B cell (primary cell): ENCODE measurements around the gene ANK3. TPM values are rescaled to one million over a fixed set of nuclear protein-coding genes. Genes with fewer than 3 reads are reported as not detected.

ENCODE experiments used
- ATAC-seq: fragments of 200-7000 bp; cut with Tn5 transposase; one replicate; pipeline ENCODE4 v1.10.0; 2021; ENCODE audit warnings: low read depth, mild to moderate bottlenecking, moderate number of reproducible peaks, moderate library complexity
- CTCF ChIA-PET: fragments of 350-600 bp; sonication (Branson Sonifier 250); formaldehyde crosslinking; loops from one replicate; lab custom pipeline; 2021; ENCODE audit warnings: antibody characterized with exemption, inconsistent platforms; lab: Charles Lee
- POLR2A ChIA-PET: fragments of 350-600 bp; sonication (Branson Sonifier 250); formaldehyde crosslinking; loops from one replicate; lab custom pipeline; 2021; ENCODE audit warnings: antibody characterized with exemption; lab: Charles Lee
- DNase-seq: peaks from one replicate; pipeline ENCODE4 v3.0.0; 2013
- H2AFZ ChIP-seq: 2 replicates; pipeline ENCODE4 v1.6.1; 2012; ENCODE audit warnings: mild to moderate bottlenecking, low read depth, low read length; ENCODE audit not compliant: insufficient read depth, poor library complexity, severe bottlenecking
- H3K27ac ChIP-seq, 2 donors: 1 replicate in 1 of 2; 2 replicates in 1 of 2; pipeline ENCODE4 v1.5.1; 2012 to 2013; ENCODE audit warnings: low read length in 2 of 2, mild to moderate bottlenecking in 2 of 2, moderate library complexity in 1 of 2
- H3K27me3 ChIP-seq, 4 experiments: fragments of 200-600 bp in 1 of 4; sonication (generic) in 1 of 4; replicated peaks in 1 of 4; 1 replicate in 2 of 4; 2 replicates in 2 of 4; pipeline versions ENCODE4 v1.6.1 to v1.7.0; 2013 to 2016; ENCODE audit warnings: low read length in 3 of 4, mild to moderate bottlenecking in 2 of 4, mixed read lengths in 1 of 4, moderate library complexity in 1 of 4; ENCODE audit not compliant: insufficient read depth in 4 of 4, control insufficient read depth in 3 of 4; ENCODE audit errors: control extremely low read depth in 1 of 4
- H3K36me3 ChIP-seq, 2 experiments: replicated peaks in 1 of 2; 1 replicate in 1 of 2; 2 replicates in 1 of 2; pipeline versions ENCODE4 v1.6.1 to v1.7.1; 2013; ENCODE audit warnings: low read length in 1 of 2; ENCODE audit not compliant: insufficient read depth in 2 of 2, control insufficient read depth in 1 of 2; ENCODE audit errors: control extremely low read depth in 1 of 2, extremely low read depth in 1 of 2
- H3K4me1 ChIP-seq, 2 donors: fragments of 200-600 bp in 1 of 2; sonication (generic) in 1 of 2; 1 replicate in 1 of 2; 2 replicates in 1 of 2; pipeline versions ENCODE4 v1.5.1 to v1.6.1; 2013 to 2017; ENCODE audit warnings: low read length in 2 of 2; ENCODE audit not compliant: control insufficient read depth in 2 of 2, insufficient read depth in 2 of 2
- H3K4me2 ChIP-seq: replicated peaks from 2 replicates; pipeline ENCODE3; 2012; ENCODE audit warnings: mild to moderate bottlenecking, low read depth, low read length; ENCODE audit not compliant: poor library complexity, severe bottlenecking
- H3K4me3 ChIP-seq, 5 experiments: fragments of 200-600 bp in 1 of 5; sonication (generic) in 1 of 5; 1 replicate in 3 of 5; 2 replicates in 2 of 5; pipeline versions ENCODE4 v1.5.1 to v1.7.0; 2011 to 2016; ENCODE audit warnings: low read length in 4 of 5, mild to moderate bottlenecking in 4 of 5, low read depth in 2 of 5, control low read depth in 1 of 5, moderate library complexity in 1 of 5; ENCODE audit not compliant: insufficient read depth in 1 of 5; ENCODE audit errors: control extremely low read depth in 1 of 5, extremely low read depth in 1 of 5
- H3K79me2 ChIP-seq: fragments of 200-600 bp; sonication (generic); one replicate; pipeline ENCODE4 v1.6.0; 2016; ENCODE audit warnings: low read length; ENCODE audit not compliant: control insufficient read depth, insufficient read depth
- H3K9ac ChIP-seq: fragments of 200-600 bp; sonication (generic); 2 replicates; pipeline ENCODE4 v1.6.1; 2017; ENCODE audit warnings: mild to moderate bottlenecking, low read length, moderate library complexity
- H3K9me3 ChIP-seq, 3 donors: one replicate each; pipeline versions ENCODE4 v1.6.1 to v1.7.1; 2013; ENCODE audit warnings: low read length in 2 of 3; ENCODE audit not compliant: control insufficient read depth in 2 of 3, insufficient read depth in 1 of 3; ENCODE audit errors: control extremely low read depth in 1 of 3
- H4K20me1 ChIP-seq: 2 replicates; pipeline ENCODE4 v1.6.0; 2012; ENCODE audit warnings: mild to moderate bottlenecking, low read length; ENCODE audit not compliant: insufficient read depth, control insufficient read depth, poor library complexity, severe bottlenecking
- H3K27ac Mint-ChIP-seq: one replicate; pipeline ENCODE4 v1.8.0; 2021; ENCODE audit warnings: mixed read lengths
- H3K27me3 Mint-ChIP-seq: one replicate; pipeline ENCODE4 v1.8.0; 2021; ENCODE audit warnings: mixed read lengths
- H3K4me1 Mint-ChIP-seq: one replicate; pipeline ENCODE4 v1.8.0; 2021; ENCODE audit warnings: mixed read lengths
- H3K4me3 Mint-ChIP-seq: one replicate; pipeline ENCODE4 v1.8.0; 2021; ENCODE audit warnings: mixed read lengths
- H3K9me3 Mint-ChIP-seq: one replicate; pipeline ENCODE4 v1.8.0; 2022; ENCODE audit warnings: mixed read lengths; ENCODE audit not compliant: insufficient read depth
- CTCF ChIP-seq: fragments of 200-600 bp; IDR thresholded peaks from one replicate; pipeline ENCODE4 v1.8.0; 2022; ENCODE audit warnings: antibody characterized with exemption, mild to moderate bottlenecking
- EZH2 ChIP-seq: IDR thresholded peaks from 2 replicates; pipeline ENCODE4 v1.6.1; 2012; ENCODE audit warnings: borderline replicate concordance, low read depth, mild to moderate bottlenecking, moderate library complexity, low read length; ENCODE audit not compliant: insufficient read depth, poor library complexity, severe bottlenecking
- WGBS: methylation state at CpG from one replicate; pipeline ENCODE4 v1.1.5; 2013; ENCODE audit warnings: missing lambda C conversion rate; ENCODE audit not compliant: insufficient coverage; 5-methylcytosine and 5-hydroxymethylcytosine counted together
- intact Hi-C: fragments of 100-400 bp; cut with micrococcal nuclease; formaldehyde crosslinking; loops from one replicate; pipeline ENCODE4 v1.10.0; 2022
- polyA plus RNA-seq: library from polyadenylated mRNA; depleted of rRNA; stranded (reverse); fragments of >200 nt; gene quantifications from 2 replicates; pipeline ENCODE4 v1.2.3, GENCODE V29; 2012
- total RNA-seq, 2 donors: library from RNA; stranded (reverse); fragments of 120-200 nt in 1 of 2; gene quantifications; 1 replicate in 1 of 2; 2 replicates in 1 of 2; pipeline versions ENCODE4 v1.2.3 to v1.2.4, GENCODE V29; 2013 to 2022

ANK3 gene
- total and polyA plus RNA-seq, 2 donors (not counting 1 experiment from before 2014, with no cell fraction given): 4.9 to 21.6 TPM

GRCh38 chr10:60309891-60310290, 79.8 kb downstream of the ANK3 start:
- Mint-ChIP-seq H3K27ac (no peak overlapping the region), H3K27me3 (no peaks in the 10 kb centered on the region), H3K4me1 (peaks cover 6% of the 10 kb centered on the region), H3K9me3 (no peaks in the 10 kb centered on the region), H3K4me3 (no peak overlapping the region)
- Histone ChIP-seq H3K27ac (no peak overlapping the region), H2AFZ (no peak overlapping the region), H4K20me1 (no peaks in the 10 kb centered on the region), H3K4me2 (no peak overlapping the region), H3K4me3 (no peak overlapping the region), H3K9ac (no peak overlapping the region), H3K36me3 (no peaks in the 10 kb centered on the region), H3K27me3 (no peaks in the 10 kb centered on the region), H3K4me1 (peaks cover 0 to 5% of the 10 kb centered on the region in 2 donors), H3K79me2 (no peaks in the 10 kb centered on the region), H3K9me3 (no peaks in the 10 kb centered on the region)
- no CpG with 5 or more reads among the region's 2 CpGs for WGBS
- no peak for TF ChIP-seq EZH2
- no peak for TF ChIP-seq CTCF
- ATAC-seq (no peak), DNase-seq (no peak)
- ChIA-PET POLR2A (no interaction called here), CTCF (no interaction called here)
- intact Hi-C loops: no loop called here

- CTCF ChIA-PET: no interaction called here
- Mint-ChIP-seq H3K4me1 (peaks cover 2% of the 10 kb centered on the region), H3K27me3 (no peaks in the 10 kb centered on the region), H3K4me3 (no peak overlapping the region), H3K27ac (no peak overlapping the region), H3K9me3 (no peaks in the 10 kb centered on the region)
- H3K9ac ChIP-seq: no peak overlapping the region
- H3K4me1 ChIP-seq: peaks cover 0 to 3% of the 10 kb centered on the region in 2 donors
- H3K4me3 ChIP-seq: no peak overlapping the region
- H3K79me2 ChIP-seq: no peaks in the 10 kb centered on the region
- H4K20me1 ChIP-seq: no peaks in the 10 kb centered on the region
- no peak overlapping the region for H3K4me2 ChIP-seq
- DNase-seq (no peak), ATAC-seq (no peak)
- no peak overlapping the region for H2AFZ ChIP-seq
- intact Hi-C loops: no loop called here
- TF ChIP-seq EZH2 (no peak), CTCF (no peak)
- POLR2A ChIA-PET: no interaction called here
- H3K36me3 ChIP-seq: no peaks in the 10 kb centered on the region
- no peaks in the 10 kb centered on the region for H3K9me3 ChIP-seq
- H3K27me3 ChIP-seq: no peaks in the 10 kb centered on the region
- no peak overlapping the region for H3K27ac ChIP-seq
These were observed 80.3 kb downstream of the ANK3 start for GRCh38 chr10:60309371-60309770.
